Fibroblast of lung (primary cell): ENCODE data around the gene IGSF23.

Experiments used
- CTCF ChIP-seq, 2 donors: IDR thresholded peaks in 1 of 2; conservative IDR thresholded peaks in 1 of 2; 1 replicate in 1 of 2; 2 replicates in 1 of 2; pipeline ENCODE4 v1.5.1; 2011 to 2012; ENCODE audit warnings: low read length in 2 of 2, control low read depth in 1 of 2, inconsistent platforms in 1 of 2, low read depth in 1 of 2, mild to moderate bottlenecking in 1 of 2
- EZH2 ChIP-seq: IDR thresholded peaks from 2 replicates; pipeline ENCODE4 v1.5.1; 2012; ENCODE audit warnings: low read length, control low read depth, mild to moderate bottlenecking; ENCODE audit errors: missing control alignments

- TF ChIP-seq CTCF (conservative IDR thresholded peaks at IDR 0.05 in 1 of 2, IDR thresholded peaks at IDR 0.05 in 1 of 2; ENCODE audit: low read depth in 1 of 2, low read length in 2 of 2): no peak
- TF ChIP-seq EZH2: no peak
Measured at GRCh38 chr19:44683434-44684210, 70.3 kb downstream of the IGSF23 start.
